ENCODE results near the gene NAA38. TPM values are rescaled to one million over a fixed set of nuclear protein-coding genes. Genes with fewer than 3 reads are reported as not detected.

NAA38 gene
- total RNA-seq, 1 donor from 2014 or later, result 60.2 TPM

DNA sequence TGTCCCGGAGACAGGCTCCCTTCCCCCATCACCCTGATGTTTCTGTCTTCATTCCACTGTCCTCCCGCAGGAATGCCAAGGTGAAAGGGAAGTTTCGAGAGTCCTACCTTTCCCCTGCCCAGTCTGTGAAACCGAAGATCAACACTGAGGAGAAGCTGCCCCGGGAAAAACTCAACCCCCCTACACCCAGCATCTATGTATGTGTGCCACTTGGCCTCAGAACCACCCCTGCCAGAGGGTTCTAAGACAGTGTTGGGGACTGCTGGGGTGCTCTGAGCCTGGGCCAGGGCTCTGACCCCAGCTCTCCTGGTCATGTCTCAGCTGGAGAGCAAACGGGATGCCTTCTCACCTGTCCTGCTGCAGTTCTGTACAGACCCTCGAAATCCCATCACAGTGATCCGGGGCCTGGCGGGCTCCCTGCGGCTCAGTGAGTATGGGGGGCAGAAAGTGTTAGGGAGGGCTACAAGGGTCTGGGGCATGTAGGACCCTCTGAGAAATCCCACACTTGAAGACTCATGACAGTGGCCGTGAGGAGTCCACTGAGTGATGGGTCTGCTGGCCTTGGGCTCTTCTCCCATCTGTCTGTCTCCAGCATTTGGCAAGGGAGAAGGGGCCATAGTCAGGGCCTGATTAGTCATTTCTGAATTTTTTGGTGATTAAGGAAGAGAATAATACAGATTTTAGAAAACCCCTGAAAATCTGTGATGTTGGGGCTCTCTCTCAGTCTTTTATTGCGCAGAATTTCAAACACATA is 7.4 kb downstream of the NAA38 start:
- peak overlapping the region; percentile 58 for H3K27ac Mint-ChIP-seq (ENCODE audit: unreplicated experiment)
- Histone ChIP-seq H3K27ac (ENCODE audit: low read depth, low read length) (no peak overlapping the region), H2AFZ (ENCODE audit: low read depth, low read length) (no peak overlapping the region), H3K4me3 (ENCODE audit: insufficient read depth, low read depth, low read length) (no peak overlapping the region), H3K4me1 (ENCODE audit: insufficient read depth, low read length) (peaks cover 11% of the 10 kb centered on the region), H3K9me3 (ENCODE audit: insufficient read depth, low read depth, low read length) (no peaks in the 10 kb centered on the region), H4K20me1 (ENCODE audit: insufficient read depth, low read length) (peaks cover 52% of the 10 kb centered on the region), H3K9ac (ENCODE audit: low read length) (no peak overlapping the region), H3K27me3 (ENCODE audit: insufficient read depth, low read length) (no peaks in the 10 kb centered on the region), H3K36me3 (ENCODE audit: insufficient read depth, low read length) (peaks cover 11% of the 10 kb centered on the region), H3K79me2 (ENCODE audit: insufficient read depth, low read length) (peaks cover 20% of the 10 kb centered on the region), H3K4me2 (ENCODE audit: low read length) (no peak overlapping the region)
- TF ChIP-seq, protein P1, sequence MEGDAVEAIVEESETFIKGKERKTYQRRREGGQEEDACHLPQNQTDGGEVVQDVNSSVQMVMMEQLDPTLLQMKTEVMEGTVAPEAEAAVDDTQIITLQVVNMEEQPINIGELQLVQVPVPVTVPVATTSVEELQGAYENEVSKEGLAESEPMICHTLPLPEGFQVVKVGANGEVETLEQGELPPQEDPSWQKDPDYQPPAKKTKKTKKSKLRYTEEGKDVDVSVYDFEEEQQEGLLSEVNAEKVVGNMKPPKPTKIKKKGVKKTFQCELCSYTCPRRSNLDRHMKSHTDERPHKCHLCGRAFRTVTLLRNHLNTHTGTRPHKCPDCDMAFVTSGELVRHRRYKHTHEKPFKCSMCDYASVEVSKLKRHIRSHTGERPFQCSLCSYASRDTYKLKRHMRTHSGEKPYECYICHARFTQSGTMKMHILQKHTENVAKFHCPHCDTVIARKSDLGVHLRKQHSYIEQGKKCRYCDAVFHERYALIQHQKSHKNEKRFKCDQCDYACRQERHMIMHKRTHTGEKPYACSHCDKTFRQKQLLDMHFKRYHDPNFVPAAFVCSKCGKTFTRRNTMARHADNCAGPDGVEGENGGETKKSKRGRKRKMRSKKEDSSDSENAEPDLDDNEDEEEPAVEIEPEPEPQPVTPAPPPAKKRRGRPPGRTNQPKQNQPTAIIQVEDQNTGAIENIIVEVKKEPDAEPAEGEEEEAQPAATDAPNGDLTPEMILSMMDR (IDR thresholded peaks at IDR 0.05; ENCODE audit: insufficient read depth, low read depth, low read length), result no peak
- TF ChIP-seq EZH2 (IDR thresholded peaks at IDR 0.05; ENCODE audit: insufficient read depth, low read length), result no peak
- peak overlapping the region; percentile 54 for H3K4me3 Mint-ChIP-seq (ENCODE audit: unreplicated experiment)
- no peaks in the 10 kb centered on the region for H3K9me3 Mint-ChIP-seq (ENCODE audit: unreplicated experiment)
- peaks cover 19% of the 10 kb centered on the region for H3K36me3 Mint-ChIP-seq (ENCODE audit: low read depth, unreplicated experiment)
- peaks cover 11% of the 10 kb centered on the region for H3K4me1 Mint-ChIP-seq (ENCODE audit: low read depth, unreplicated experiment)
- FAIRE-seq (no peak), DNase-seq (ENCODE audit: low read depth) (no peak)
- no peaks in the 10 kb centered on the region for H3K27me3 Mint-ChIP-seq (ENCODE audit: low read depth, unreplicated experiment)

DNA sequence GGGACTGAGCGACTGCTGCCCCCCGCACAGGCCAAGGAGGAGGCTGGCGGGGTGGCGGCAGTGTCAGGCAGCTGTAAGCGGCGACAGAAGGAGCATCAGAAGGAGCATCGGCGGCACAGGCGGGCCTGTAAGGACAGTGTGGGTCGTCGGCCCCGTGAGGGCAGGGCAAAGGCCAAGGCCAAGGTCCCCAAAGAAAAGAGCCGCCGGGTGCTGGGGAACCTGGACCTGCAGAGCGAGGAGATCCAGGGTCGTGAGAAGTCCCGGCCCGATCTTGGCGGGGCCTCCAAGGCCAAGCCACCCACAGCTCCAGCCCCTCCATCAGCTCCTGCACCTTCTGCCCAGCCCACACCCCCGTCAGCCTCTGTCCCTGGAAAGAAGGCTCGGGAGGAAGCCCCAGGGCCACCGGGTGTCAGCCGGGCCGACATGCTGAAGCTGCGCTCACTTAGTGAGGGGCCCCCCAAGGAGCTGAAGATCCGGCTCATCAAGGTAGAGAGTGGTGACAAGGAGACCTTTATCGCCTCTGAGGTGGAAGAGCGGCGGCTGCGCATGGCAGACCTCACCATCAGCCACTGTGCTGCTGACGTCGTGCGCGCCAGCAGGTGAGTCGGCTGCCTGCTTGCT is 8.1 kb downstream of the NAA38 start:
- Histone ChIP-seq H3K4me2 (ENCODE audit: low read length) (no peak overlapping the region), H3K27ac (ENCODE audit: low read depth, low read length) (no peak overlapping the region), H4K20me1 (ENCODE audit: insufficient read depth, low read length) (peaks cover 54% of the 10 kb centered on the region), H2AFZ (ENCODE audit: low read depth, low read length) (no peak overlapping the region), H3K9me3 (ENCODE audit: insufficient read depth, low read depth, low read length) (no peaks in the 10 kb centered on the region), H3K79me2 (ENCODE audit: insufficient read depth, low read length) (peaks cover 27% of the 10 kb centered on the region), H3K4me1 (ENCODE audit: insufficient read depth, low read length) (peaks cover 15% of the 10 kb centered on the region), H3K36me3 (ENCODE audit: insufficient read depth, low read length) (peaks cover 11% of the 10 kb centered on the region), H3K9ac (ENCODE audit: low read length) (no peak overlapping the region), H3K27me3 (ENCODE audit: insufficient read depth, low read length) (no peaks in the 10 kb centered on the region), H3K4me3 (ENCODE audit: insufficient read depth, low read depth, low read length) (no peak overlapping the region)
- Mint-ChIP-seq H3K27ac (ENCODE audit: unreplicated experiment) (peak overlapping the region; percentile 58), H3K4me3 (ENCODE audit: unreplicated experiment) (no peak overlapping the region), H3K27me3 (ENCODE audit: low read depth, unreplicated experiment) (no peaks in the 10 kb centered on the region), H3K36me3 (ENCODE audit: low read depth, unreplicated experiment) (peaks cover 19% of the 10 kb centered on the region), H3K9me3 (ENCODE audit: unreplicated experiment) (no peaks in the 10 kb centered on the region), H3K4me1 (ENCODE audit: low read depth, unreplicated experiment) (peaks cover 9% of the 10 kb centered on the region)
- FAIRE-seq (no peak), DNase-seq (ENCODE audit: low read depth) (no peak)
- TF ChIP-seq EZH2 (IDR thresholded peaks at IDR 0.05; ENCODE audit: insufficient read depth, low read length), result no peak
- TF ChIP-seq, protein P1 (IDR thresholded peaks at IDR 0.05; ENCODE audit: insufficient read depth, low read depth, low read length), result no peak

DNA sequence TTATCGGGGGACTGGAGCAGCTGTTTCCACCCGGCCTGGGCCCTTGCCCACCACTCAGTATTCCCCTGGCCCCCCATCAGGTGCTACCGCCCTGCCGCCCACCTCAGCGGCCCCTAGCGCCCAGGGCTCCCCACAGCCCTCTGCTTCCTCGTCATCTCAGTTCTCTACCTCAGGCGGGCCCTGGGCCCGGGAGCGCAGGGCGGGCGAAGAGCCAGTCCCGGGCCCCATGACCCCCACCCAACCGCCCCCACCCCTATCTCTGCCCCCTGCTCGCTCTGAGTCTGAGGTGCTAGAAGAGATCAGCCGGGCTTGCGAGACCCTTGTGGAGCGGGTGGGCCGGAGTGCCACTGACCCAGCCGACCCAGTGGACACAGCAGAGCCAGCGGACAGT is 8.6 kb downstream of the NAA38 start:
- peaks cover 30% of the 10 kb centered on the region for H3K79me2 ChIP-seq (ENCODE audit: insufficient read depth, low read length)
- peaks cover 17% of the 10 kb centered on the region for H3K36me3 Mint-ChIP-seq (ENCODE audit: low read depth, unreplicated experiment)
- no peak for FAIRE-seq
- peaks cover 11% of the 10 kb centered on the region for H3K36me3 ChIP-seq (ENCODE audit: insufficient read depth, low read length)
- H3K4me1 ChIP-seq (ENCODE audit: insufficient read depth, low read length), result peaks cover 17% of the 10 kb centered on the region
- H3K27me3 ChIP-seq (ENCODE audit: insufficient read depth, low read length), result no peaks in the 10 kb centered on the region
- no peak for DNase-seq (ENCODE audit: low read depth)
- no peaks in the 10 kb centered on the region for H3K27me3 Mint-ChIP-seq (ENCODE audit: low read depth, unreplicated experiment)
- H3K4me1 Mint-ChIP-seq (ENCODE audit: low read depth, unreplicated experiment), result peaks cover 9% of the 10 kb centered on the region
- no peak overlapping the region for H3K4me2 ChIP-seq (ENCODE audit: low read length)
- H3K27ac ChIP-seq (ENCODE audit: low read depth, low read length), result no peak overlapping the region
- no peak overlapping the region for H3K27ac Mint-ChIP-seq (ENCODE audit: unreplicated experiment)
- no peak overlapping the region for H3K9ac ChIP-seq (ENCODE audit: low read length)
- no peaks in the 10 kb centered on the region for H3K9me3 Mint-ChIP-seq (ENCODE audit: unreplicated experiment)
- TF ChIP-seq EZH2 (IDR thresholded peaks at IDR 0.05; ENCODE audit: insufficient read depth, low read length), result no peak
- TF ChIP-seq, protein P1 (IDR thresholded peaks at IDR 0.05; ENCODE audit: insufficient read depth, low read depth, low read length), result no peak
- H4K20me1 ChIP-seq (ENCODE audit: insufficient read depth, low read length), result peaks cover 56% of the 10 kb centered on the region
- no peak overlapping the region for H3K4me3 ChIP-seq (ENCODE audit: insufficient read depth, low read depth, low read length)
- H3K9me3 ChIP-seq (ENCODE audit: insufficient read depth, low read depth, low read length), result no peaks in the 10 kb centered on the region
- H2AFZ ChIP-seq (ENCODE audit: low read depth, low read length), result no peak overlapping the region
- no peak overlapping the region for H3K4me3 Mint-ChIP-seq (ENCODE audit: unreplicated experiment)

Data from astrocyte (in vitro differentiated cells and primary cell).